ENCODE measurements around the gene TRIM62.
A peak's percentile ranks its signal among the peaks of the same experiment; 100 is the strongest.

TRIM62 gene

GRCh38 chr1:33171977-33172813 lies 9.6 kb downstream of the TRIM62 start:
- Histone ChIP-seq H3K4me3 (ENCODE audit: low read depth, low read length) (no peak overlapping the region), H3K27me3 (replicated peaks) (no peaks in the 10 kb centered on the region), H3K36me3 (replicated peaks) (peaks cover 29% of the 10 kb centered on the region), H3K27ac (no peak overlapping the region)
- no peak for DNase-seq
- in situ Hi-C loops (cut with HindIII; ENCODE audit: low pct_ligation_motif_present, low sequenced_read_pairs) = no loop called here
- no peak for TF ChIP-seq CTCF (IDR thresholded peaks at IDR 0.05; ENCODE audit: low read depth, low read length, missing control alignments)

GRCh38 chr1:33170351-33171274 lies 11.2 kb downstream of the TRIM62 start:
- Histone ChIP-seq H3K27me3 (replicated peaks) (no peaks in the 10 kb centered on the region), H3K36me3 (replicated peaks) (peaks cover 29% of the 10 kb centered on the region), H3K4me3 (ENCODE audit: low read depth, low read length) (no peak overlapping the region), H3K27ac (no peak overlapping the region)
- in situ Hi-C loops (cut with HindIII; ENCODE audit: low pct_ligation_motif_present, low sequenced_read_pairs) = no loop called here
- TF ChIP-seq CTCF (IDR thresholded peaks at IDR 0.05; ENCODE audit: low read depth, low read length, missing control alignments) = no peak
- no peak for DNase-seq

- peak; percentile 42 for DNase-seq
- H3K4me3 ChIP-seq (ENCODE audit: low read depth, low read length) = no peak overlapping the region
- H3K27ac ChIP-seq = no peak overlapping the region
- in situ Hi-C loops (cut with HindIII; ENCODE audit: low pct_ligation_motif_present, low sequenced_read_pairs) = no loop called here
- peaks cover 25% of the 10 kb centered on the region for H3K36me3 ChIP-seq (replicated peaks)
- no peak for TF ChIP-seq CTCF (IDR thresholded peaks at IDR 0.05; ENCODE audit: low read depth, low read length, missing control alignments)
- no peaks in the 10 kb centered on the region for H3K27me3 ChIP-seq (replicated peaks)
These were observed 12.4 kb downstream of the TRIM62 start for GRCh38 chr1:33169290-33170055.

- no peak overlapping the region for H3K27ac ChIP-seq
- H3K36me3 ChIP-seq (replicated peaks) = peaks cover 24% of the 10 kb centered on the region
- in situ Hi-C loops (cut with HindIII; ENCODE audit: low pct_ligation_motif_present, low sequenced_read_pairs) = no loop called here
- TF ChIP-seq CTCF (IDR thresholded peaks at IDR 0.05; ENCODE audit: low read depth, low read length, missing control alignments) = peak; percentile 36
- no peaks in the 10 kb centered on the region for H3K27me3 ChIP-seq (replicated peaks)
- H3K4me3 ChIP-seq (ENCODE audit: low read depth, low read length) = no peak overlapping the region
- DNase-seq = no peak
These were observed 13.1 kb downstream of the TRIM62 start for GRCh38 chr1:33168556-33169289.
